Measurements from ENCODE around the gene TUSC2. TPM values are rescaled to one million over a fixed set of nuclear protein-coding genes. Genes with fewer than 3 reads are reported as not detected.

The TUSC2 gene
- total and polyA plus RNA-seq, 12 donors, result 28.8 to 64.3 (median 34.4) TPM

DNA sequence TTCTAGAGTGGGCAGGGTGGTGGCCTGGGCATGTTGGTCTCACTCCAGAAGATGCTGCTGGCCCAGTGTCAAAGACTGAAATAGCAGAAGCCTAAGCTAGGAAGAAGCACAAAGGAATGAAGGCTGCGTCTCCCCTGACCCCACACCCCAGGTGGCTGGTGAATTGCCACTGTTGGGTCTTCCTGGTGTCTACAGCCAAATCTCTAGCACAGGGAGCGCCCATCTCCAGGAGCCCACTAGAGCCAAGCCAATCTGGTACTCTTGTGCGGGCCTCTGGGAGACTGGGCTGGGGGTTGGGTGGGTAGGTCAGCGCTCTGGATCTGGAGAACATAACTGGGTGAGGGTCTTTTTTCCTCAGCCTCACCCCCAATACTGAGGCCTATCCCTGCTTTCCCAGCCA, 894 bp downstream of the TUSC2 start:
- DNase-seq, result peak in 1 of 7 donors; percentile 56
- 59 to 75% (median 70%) methylated on average over 4 of the region's 4 CpGs for WGBS, 4 donors
- intact Hi-C loops (cut with DNase I), result no loop called here
- H3K36me3 ChIP-seq (replicated peaks in 1 of 2), result peaks cover 0 to 42% of the 10 kb centered on the region in 2 donors
- peaks cover 16 to 43% of the 10 kb centered on the region in 2 donors for H3K4me1 ChIP-seq (replicated peaks in 1 of 2)
- H3K4me3 ChIP-seq, result peak overlapping the region in 2 of 4 donors; percentile 63 to 83
- TF ChIP-seq, protein P1, sequence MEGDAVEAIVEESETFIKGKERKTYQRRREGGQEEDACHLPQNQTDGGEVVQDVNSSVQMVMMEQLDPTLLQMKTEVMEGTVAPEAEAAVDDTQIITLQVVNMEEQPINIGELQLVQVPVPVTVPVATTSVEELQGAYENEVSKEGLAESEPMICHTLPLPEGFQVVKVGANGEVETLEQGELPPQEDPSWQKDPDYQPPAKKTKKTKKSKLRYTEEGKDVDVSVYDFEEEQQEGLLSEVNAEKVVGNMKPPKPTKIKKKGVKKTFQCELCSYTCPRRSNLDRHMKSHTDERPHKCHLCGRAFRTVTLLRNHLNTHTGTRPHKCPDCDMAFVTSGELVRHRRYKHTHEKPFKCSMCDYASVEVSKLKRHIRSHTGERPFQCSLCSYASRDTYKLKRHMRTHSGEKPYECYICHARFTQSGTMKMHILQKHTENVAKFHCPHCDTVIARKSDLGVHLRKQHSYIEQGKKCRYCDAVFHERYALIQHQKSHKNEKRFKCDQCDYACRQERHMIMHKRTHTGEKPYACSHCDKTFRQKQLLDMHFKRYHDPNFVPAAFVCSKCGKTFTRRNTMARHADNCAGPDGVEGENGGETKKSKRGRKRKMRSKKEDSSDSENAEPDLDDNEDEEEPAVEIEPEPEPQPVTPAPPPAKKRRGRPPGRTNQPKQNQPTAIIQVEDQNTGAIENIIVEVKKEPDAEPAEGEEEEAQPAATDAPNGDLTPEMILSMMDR (IDR thresholded peaks at IDR 0.05), result no peak
- TF ChIP-seq POLR2A (IDR thresholded peaks at IDR 0.05), result no peak
- H3K27me3 ChIP-seq, result no peaks in the 10 kb centered on the region
- H3K9me3 ChIP-seq (replicated peaks in 1 of 3), result no peaks in the 10 kb centered on the region
- peak overlapping the region in 1 of 5 donors; percentile 11 for H3K27ac ChIP-seq

DNA sequence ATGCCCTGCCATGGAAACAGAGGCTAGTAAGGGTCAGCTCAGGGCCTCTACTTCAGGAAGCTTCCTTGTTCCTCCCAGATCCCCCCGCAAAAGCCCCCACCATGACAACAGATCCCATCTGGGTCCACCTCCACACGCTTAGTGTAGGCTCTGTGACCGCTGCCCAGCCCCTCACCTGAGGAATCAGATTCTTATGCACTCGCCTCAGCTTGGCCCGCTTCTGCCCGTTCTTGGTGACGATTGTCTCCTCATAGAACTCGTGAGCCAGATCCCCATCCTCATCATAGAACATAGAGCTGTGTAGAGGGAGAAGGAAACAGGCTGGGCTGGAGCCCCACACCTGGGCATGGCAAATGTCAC, 1.9 kb downstream of the TUSC2 start:
- 84 to 90% (median 85%) methylated on average over 8 of the region's 8 CpGs for WGBS, 4 donors
- Histone ChIP-seq H3K9me3 (replicated peaks in 1 of 3) (no peaks in the 10 kb centered on the region), H3K27me3 (no peaks in the 10 kb centered on the region), H3K27ac (no peak overlapping the region), H3K4me3 (no peak overlapping the region), H3K36me3 (replicated peaks in 1 of 2) (peaks cover 0 to 33% of the 10 kb centered on the region in 2 donors), H3K4me1 (replicated peaks in 1 of 2) (peaks cover 20 to 48% of the 10 kb centered on the region in 2 donors)
- intact Hi-C loops (cut with DNase I), result no loop called here
- DNase-seq, result no peak
- no peak for TF ChIP-seq POLR2A (IDR thresholded peaks at IDR 0.05)
- TF ChIP-seq, protein P1 (IDR thresholded peaks at IDR 0.05), result no peak

- Histone ChIP-seq H3K36me3 (replicated peaks in 1 of 2) (peaks cover 0 to 27% of the 10 kb centered on the region in 2 donors), H3K4me3 (no peak overlapping the region), H3K27me3 (no peaks in the 10 kb centered on the region), H3K27ac (peak overlapping the region in 1 of 5 donors; percentile 98), H3K9me3 (replicated peaks in 1 of 3) (no peaks in the 10 kb centered on the region), H3K4me1 (replicated peaks in 1 of 2) (peaks cover 21 to 48% of the 10 kb centered on the region in 2 donors)
- no peak for DNase-seq
- TF ChIP-seq POLR2A (IDR thresholded peaks at IDR 0.05), result no peak
- TF ChIP-seq, protein P1 (IDR thresholded peaks at IDR 0.05), result no peak
- WGBS, 4 donors, result 73 to 82% (median 78%) methylated on average over 11 of the region's 11 CpGs
- intact Hi-C loops (cut with DNase I), result no loop called here
Observed at GRCh38 chr3:50325497-50326181, 2.4 kb downstream of the TUSC2 start.

GRCh38 chr3:50325113-50325480, 2.9 kb downstream of the TUSC2 start:
- Histone ChIP-seq H3K27ac (peak overlapping the region in 1 of 5 donors; percentile 98), H3K36me3 (replicated peaks in 1 of 2) (peaks cover 0 to 22% of the 10 kb centered on the region in 2 donors), H3K9me3 (replicated peaks in 1 of 3) (no peaks in the 10 kb centered on the region), H3K4me1 (replicated peaks in 1 of 2) (peaks cover 26 to 54% of the 10 kb centered on the region in 2 donors), H3K27me3 (no peaks in the 10 kb centered on the region), H3K4me3 (no peak overlapping the region)
- TF ChIP-seq, protein P1 (IDR thresholded peaks at IDR 0.05), result no peak
- no peak for TF ChIP-seq POLR2A (IDR thresholded peaks at IDR 0.05)
- intact Hi-C loops (cut with DNase I), result no loop called here
- 63 to 83% (median 70%) methylated on average over 2 of the region's 2 CpGs for WGBS, 4 donors
- DNase-seq, result no peak

Measured in adrenal gland (tissue), 12 donors.